Right renal cortex interstitium (tissue), 3 donors: ENCODE results near the gene TNNT1. TPM values are rescaled to one million over a fixed set of nuclear protein-coding genes. Genes with fewer than 3 reads are reported as not detected.
A peak's percentile ranks its signal among the peaks of the same experiment; 100 is the strongest.

Source experiments
- DNase-seq, 3 donors: peaks; one replicate each; pipeline ENCODE4 v3.0.0-alpha.2; 2013; ENCODE audit warnings: low read depth in 3 of 3, low spot score in 2 of 3
- polyA plus RNA-seq, 3 donors: library from polyadenylated mRNA; unstranded; fragments of 120-200 nt; gene quantifications; one replicate each; pipeline ENCODE4 v1.2.1, GENCODE V29; 2013; ENCODE audit not compliant: insufficient read length in 3 of 3

Gene TNNT1
- polyA plus RNA-seq, 3 donors, result 2.1 to 7.7 (median 3.9) TPM

DNA sequence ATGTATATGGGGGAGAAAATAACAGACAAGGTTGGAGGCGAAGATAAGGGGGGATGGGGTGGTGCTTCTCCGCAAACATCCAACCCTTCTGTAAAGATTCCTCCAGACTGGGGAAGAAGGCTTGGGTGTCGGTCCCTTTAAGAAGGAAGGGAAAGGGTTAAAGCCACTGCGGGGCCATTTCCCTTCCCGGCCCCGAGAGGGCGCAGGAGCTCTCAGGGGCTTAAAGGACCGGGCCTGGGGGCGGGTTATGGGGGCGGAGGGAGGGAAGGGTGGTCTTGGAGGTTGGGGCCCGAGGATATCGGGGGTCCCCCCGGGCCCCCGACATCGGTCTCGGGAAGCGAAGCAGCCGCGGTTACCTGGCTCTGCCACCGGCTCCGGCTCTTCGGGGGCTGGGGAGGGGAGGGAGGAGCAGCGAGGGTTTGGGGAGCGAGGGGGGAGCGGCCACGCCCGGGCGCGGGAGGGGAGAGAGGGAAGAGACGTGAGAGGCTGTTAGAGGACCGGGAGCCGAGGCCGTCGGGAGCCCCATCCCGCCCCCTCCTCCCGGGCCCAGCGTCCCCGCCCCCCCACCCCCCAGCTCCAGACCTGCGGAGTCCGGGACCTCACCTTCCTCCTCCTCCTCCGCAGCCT, 2.8 kb downstream of the TNNT1 start:
- no peak for DNase-seq

DNA sequence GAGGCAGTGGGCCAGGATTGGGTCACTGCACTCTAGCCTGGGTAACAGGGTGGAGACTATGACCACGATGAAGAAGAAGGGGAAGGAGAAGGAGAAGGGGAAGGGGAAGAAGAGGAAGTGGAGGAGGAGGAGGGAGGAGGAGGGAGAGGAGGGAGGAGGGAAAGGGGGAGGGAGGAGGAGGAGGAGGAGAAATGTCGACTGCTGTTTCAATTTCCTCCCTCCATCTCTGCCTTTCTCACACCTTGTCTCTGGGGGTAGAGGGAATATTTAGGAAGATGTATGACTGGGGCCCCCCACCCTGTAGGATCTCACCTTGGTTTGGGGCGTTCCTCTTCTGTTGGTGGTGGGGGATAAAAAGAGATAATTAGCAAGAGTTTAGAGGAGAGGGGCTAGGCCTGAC, 3.8 kb downstream of the TNNT1 start:
- DNase-seq, result no peak

- DNase-seq, result no peak
Measured at GRCh38 chr19:55141696-55142095, 7.3 kb downstream of the TNNT1 start.

- DNase-seq, result no peak
Measured at GRCh38 chr19:55137915-55138314, 11.1 kb downstream of the TNNT1 start.

GRCh38 chr19:55136399-55137102, 12.5 kb downstream of the TNNT1 start:
- DNase-seq, result no peak

GRCh38 chr19:55134736-55135135, 14.3 kb downstream of the TNNT1 start:
- no peak for DNase-seq

GRCh38 chr19:55133639-55134444, 15.2 kb downstream of the TNNT1 start:
- DNase-seq, result no peak

DNA sequence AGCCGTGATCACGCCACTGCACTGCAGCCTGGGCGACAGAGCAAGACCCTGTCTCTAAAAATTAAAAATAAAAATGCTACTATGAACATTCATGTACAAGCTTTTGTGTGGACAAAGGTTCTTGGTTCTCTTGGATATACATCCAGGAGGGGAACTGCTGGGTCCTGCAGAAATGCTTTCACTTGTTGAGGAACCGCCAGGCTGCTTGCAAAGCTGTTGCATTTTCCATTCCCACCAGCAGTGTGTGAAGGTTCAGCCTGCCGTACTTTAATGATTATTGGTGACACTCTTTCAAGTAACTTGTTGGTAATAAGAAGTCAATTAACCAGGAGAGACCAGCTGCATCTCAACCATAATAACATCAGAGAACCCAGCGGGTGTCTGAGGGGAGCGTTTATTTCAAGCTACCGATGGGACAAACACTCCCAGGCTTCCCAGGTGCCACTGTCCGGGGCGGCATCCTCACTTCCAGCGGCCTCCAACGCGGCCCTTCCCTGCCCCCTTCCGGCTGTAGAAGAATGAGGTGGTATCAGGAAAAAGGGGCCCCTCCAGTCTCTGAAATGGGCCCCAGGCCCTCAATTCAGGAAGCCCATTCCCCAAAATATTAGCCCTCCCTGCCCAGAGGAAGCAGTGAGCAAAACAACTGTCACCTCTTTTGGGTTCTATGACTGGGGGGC, 16.4 kb downstream of the TNNT1 start:
- DNase-seq, result no peak

- no peak for DNase-seq
Measured at GRCh38 chr19:55131421-55131820, 17.6 kb downstream of the TNNT1 start.

DNA sequence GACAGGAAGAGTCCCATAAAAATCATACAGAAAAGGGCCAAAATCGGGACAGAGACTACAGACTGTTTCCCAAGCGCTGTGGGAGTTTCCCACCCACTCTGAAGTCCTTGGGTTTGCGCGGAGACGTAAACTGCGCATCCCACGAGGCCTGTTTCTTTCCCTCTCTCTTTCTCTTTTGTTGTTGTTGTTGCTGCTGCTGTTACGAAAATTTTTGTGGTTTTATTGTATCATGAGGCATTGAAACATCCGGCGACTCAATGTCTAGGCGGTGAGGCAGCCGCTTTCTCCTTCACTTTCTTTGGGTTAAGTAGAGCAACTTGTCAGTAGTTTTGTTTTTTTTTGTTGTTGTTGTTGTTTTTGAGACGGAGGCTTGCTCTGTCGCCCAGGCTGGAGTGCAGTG, 30.0 kb downstream of the TNNT1 start:
- no peak for DNase-seq

DNA sequence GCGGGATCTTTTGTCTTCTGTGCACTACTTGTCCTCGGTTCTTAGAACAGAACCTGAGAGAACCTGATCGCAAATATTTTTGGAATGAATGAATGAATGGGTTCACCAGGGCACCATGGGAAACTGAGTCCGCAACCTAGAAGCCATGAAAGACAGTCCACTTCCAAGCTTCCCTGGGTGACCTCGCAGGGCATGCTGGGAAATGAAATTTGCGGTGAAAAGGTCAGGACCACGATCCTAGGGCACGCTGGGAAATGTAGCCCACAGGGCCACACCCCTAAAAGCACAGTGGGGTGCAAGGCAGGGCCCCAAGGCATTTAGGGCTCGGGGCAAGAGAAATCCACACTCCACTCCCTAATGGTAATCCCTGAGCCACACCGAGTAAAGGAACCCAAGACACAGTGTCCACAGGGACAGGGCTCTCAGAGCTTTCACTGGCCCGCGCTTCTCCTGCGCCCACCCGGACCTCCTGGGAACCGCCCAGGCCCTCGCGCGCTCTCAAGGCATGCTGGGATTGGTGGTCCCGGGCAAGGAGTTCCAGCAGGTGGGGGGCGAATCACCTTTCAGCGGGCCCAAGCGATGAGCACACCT, 30.5 kb downstream of the TNNT1 start:
- DNase-seq, result no peak

DNA sequence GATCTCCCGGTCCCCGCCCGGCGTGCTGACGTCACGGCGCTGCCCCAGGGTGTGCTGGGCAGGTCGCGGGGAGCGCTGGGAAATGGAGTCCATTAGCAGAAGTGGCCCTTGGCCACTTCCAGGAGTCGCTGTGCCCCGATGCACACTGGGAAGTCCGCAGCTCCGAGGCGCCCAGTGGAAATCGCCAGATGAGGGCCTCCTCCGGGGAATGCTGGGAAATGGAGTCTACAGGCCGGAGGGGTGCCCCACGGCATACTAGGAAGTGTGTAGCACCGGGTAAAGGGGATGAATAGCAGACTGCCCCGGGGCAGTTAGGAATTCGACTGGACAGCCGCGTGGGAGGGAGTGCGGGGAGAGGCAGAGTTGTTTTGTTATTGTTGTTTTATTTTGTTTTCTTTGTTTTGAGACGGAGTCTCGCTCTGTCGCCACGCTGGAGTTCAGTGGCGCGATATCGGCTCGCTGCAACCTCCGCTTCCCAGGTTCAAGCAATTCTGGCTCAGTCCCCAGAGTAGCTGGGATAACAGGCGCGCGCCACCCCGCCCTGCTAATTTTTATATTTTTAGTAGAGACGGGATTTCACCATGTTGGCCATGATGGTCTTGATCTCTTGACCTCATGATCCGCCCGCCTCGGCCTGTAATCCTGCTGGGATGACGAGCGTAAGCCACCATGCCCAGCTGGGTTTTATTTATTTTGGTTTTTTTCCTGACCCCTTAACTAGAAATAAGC, 31.2 kb downstream of the TNNT1 start:
- DNase-seq, result peak; percentile 93 to 96 (median 96)

- no peak for DNase-seq
Measured at GRCh38 chr19:55116859-55117662, 31.9 kb downstream of the TNNT1 start, which contains the start of gene PPP1R12C. PPP1R12C (minus strand) TSS chr19:55117637; CDS start chr19:55117543, 94 bp downstream.

GRCh38 chr19:55116232-55116858, 32.7 kb downstream of the TNNT1 start:
- no peak for DNase-seq

- no peak for DNase-seq
Measured at GRCh38 chr19:55115446-55116065, 33.5 kb downstream of the TNNT1 start.

DNA sequence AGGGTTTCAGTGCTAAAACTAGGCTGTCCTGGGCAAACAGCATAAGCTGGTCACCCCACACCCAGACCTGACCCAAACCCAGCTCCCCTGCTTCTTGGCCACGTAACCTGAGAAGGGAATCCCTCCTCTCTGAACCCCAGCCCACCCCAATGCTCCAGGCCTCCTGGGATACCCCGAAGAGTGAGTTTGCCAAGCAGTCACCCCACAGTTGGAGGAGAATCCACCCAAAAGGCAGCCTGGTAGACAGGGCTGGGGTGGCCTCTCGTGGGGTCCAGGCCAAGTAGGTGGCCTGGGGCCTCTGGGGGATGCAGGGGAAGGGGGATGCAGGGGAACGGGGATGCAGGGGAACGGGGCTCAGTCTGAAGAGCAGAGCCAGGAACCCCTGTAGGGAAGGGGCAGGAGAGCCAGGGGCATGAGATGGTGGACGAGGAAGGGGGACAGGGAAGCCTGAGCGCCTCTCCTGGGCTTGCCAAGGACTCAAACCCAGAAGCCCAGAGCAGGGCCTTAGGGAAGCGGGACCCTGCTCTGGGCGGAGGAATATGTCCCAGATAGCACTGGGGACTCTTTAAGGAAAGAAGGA, 34.4 kb downstream of the TNNT1 start:
- no peak for DNase-seq

DNA sequence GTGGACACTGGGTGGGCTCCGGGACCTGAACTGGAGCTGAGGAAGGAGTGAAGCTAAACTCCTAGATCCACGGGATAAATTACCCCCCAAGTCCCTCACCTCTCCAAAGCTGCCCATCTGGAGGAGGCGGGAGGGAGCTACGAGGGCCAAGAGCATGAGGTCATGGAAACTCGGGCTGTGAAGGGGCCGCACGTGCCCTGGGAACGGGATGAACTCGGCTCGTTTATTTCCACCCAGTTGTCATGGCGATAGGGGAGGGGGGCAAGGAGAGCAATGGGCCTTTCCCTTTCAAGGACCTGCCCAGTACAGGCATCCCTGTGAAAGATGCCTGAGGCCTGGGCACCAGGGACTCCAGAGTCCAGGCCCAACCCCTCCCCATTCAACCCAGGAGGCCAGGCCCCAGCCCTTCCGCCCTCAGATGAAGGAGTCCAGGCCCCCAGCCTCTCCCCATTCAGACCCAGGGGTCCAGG, 35.4 kb downstream of the TNNT1 start:
- peak; percentile 66 to 86 (median 75) for DNase-seq
